CD4-positive, alpha-beta T cell treated with Interleukin-12 subunit alpha and Interleukin-12 subunit beta, for 1 hour (primary cell): ENCODE measurements around the gene ARHGEF17.
"Not testable (repeated sequence)": the region's sequence is repeated elsewhere in the genome, so short reads cannot be mapped to it uniquely, and the experiment has no call there.

Experiments
- DNase-seq: peaks from one replicate; pipeline ENCODE4 v3.0.0-alpha.2; 2020

Gene ARHGEF17

GRCh38 chr11:73272680-73273038 lies 35.4 kb upstream of the ARHGEF17 start:
- no peak for DNase-seq

- DNase-seq: no peak
These were observed 34.7 kb upstream of the ARHGEF17 start for GRCh38 chr11:73273222-73273895.

GRCh38 chr11:73274191-73274590 lies 33.9 kb upstream of the ARHGEF17 start:
- not testable (repeated sequence) for DNase-seq

GRCh38 chr11:73274722-73275380 lies 33.2 kb upstream of the ARHGEF17 start:
- DNase-seq: no peak

GRCh38 chr11:73275381-73275750 lies 32.7 kb upstream of the ARHGEF17 start:
- DNase-seq: no peak

- no peak for DNase-seq
These were observed 30.6 kb upstream of the ARHGEF17 start for GRCh38 chr11:73277467-73277866.

GRCh38 chr11:73280626-73281025 lies 27.4 kb upstream of the ARHGEF17 start:
- no peak for DNase-seq

- DNase-seq: no peak
These were observed 26.8 kb upstream of the ARHGEF17 start for GRCh38 chr11:73281201-73281741.

- no peak for DNase-seq
These were observed 26.0 kb upstream of the ARHGEF17 start for GRCh38 chr11:73281796-73282660.

- DNase-seq: no peak
These were observed 24.6 kb upstream of the ARHGEF17 start for GRCh38 chr11:73283276-73284000.

GRCh38 chr11:73284106-73284505 lies 24.0 kb upstream of the ARHGEF17 start:
- DNase-seq: no peak

- no peak for DNase-seq
These were observed 22.4 kb upstream of the ARHGEF17 start for GRCh38 chr11:73285721-73286120.

GRCh38 chr11:73286240-73286810 lies 21.8 kb upstream of the ARHGEF17 start:
- no peak for DNase-seq

- DNase-seq: no peak
These were observed 20.5 kb upstream of the ARHGEF17 start for GRCh38 chr11:73287400-73288101.

- DNase-seq: no peak
These were observed 19.7 kb upstream of the ARHGEF17 start for GRCh38 chr11:73288192-73288872.

- peak; percentile 63 for DNase-seq
These were observed 19.0 kb upstream of the ARHGEF17 start for GRCh38 chr11:73288873-73289707.

GRCh38 chr11:73290536-73290935 lies 17.5 kb upstream of the ARHGEF17 start:
- DNase-seq: no peak

- no peak for DNase-seq
These were observed 16.9 kb upstream of the ARHGEF17 start for GRCh38 chr11:73291196-73291595.

GRCh38 chr11:73291781-73292524 lies 16.1 kb upstream of the ARHGEF17 start:
- no peak for DNase-seq

GRCh38 chr11:73292525-73292894 lies 15.6 kb upstream of the ARHGEF17 start:
- DNase-seq: no peak
